ENCODE results near the gene WEE1.

DNA sequence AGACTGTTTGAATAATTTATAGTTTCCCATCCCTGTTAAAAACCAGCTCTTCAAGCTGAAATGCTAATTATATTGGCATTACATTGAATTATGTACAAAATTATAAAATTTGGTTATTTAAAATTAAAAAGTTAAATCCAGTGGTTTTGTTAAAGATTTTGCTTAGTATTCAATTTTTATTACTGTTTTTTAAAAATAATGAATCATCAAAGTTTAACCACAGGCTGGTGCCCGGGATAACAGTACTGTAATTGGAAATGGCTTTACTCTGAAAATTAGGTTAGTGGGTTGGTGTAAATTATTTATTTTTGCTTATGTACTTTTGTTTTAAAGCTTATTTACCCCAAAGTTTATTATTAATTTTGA is 45.4 kb upstream of the WEE1 start:
- TF ChIP-seq POLR2AphosphoS5 (IDR thresholded peaks at IDR 0.05): no peak
- no peak for TF ChIP-seq CTCF (IDR thresholded peaks at IDR 0.05 in 8 of 11, conservative IDR thresholded peaks at IDR 0.05 in 3 of 11)

Measured in spleen (tissue), 7 donors.